Measurements from ENCODE around the gene PGM2. TPM values are rescaled to one million over a fixed set of nuclear protein-coding genes. Genes with fewer than 3 reads are reported as not detected.

The PGM2 gene
- total and polyA plus RNA-seq, 10 of the 15 experiments (the other 5 are each of a cell fraction or from before 2014, with no cell fraction given), result 11.9 to 41.7 (median 37.1) TPM

GRCh38 chr4:37835806-37836205 is 9.3 kb downstream of the PGM2 start (continued):
- TF ChIP-seq, protein P1, sequence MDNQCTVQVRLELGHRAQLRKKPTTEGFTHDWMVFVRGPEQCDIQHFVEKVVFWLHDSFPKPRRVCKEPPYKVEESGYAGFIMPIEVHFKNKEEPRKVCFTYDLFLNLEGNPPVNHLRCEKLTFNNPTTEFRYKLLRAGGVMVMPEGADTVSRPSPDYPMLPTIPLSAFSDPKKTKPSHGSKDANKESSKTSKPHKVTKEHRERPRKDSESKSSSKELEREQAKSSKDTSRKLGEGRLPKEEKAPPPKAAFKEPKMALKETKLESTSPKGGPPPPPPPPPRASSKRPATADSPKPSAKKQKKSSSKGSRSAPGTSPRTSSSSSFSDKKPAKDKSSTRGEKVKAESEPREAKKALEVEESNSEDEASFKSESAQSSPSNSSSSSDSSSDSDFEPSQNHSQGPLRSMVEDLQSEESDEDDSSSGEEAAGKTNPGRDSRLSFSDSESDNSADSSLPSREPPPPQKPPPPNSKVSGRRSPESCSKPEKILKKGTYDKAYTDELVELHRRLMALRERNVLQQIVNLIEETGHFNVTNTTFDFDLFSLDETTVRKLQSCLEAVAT (IDR thresholded peaks at IDR 0.05), result no peak
- TF ChIP-seq TCF3 (IDR thresholded peaks at IDR 0.05; ENCODE audit: borderline replicate concordance, insufficient read depth, low read depth, low read length) (no peak), HDAC6 (IDR thresholded peaks at IDR 0.05; ENCODE audit: unreplicated experiment) (no peak), WRNIP1 (IDR thresholded peaks at IDR 0.05; ENCODE audit: borderline replicate concordance, low read depth, low read length) (no peak), BCLAF1 (IDR thresholded peaks at IDR 0.05) (no peak), NR2F1 (conservative IDR thresholded peaks at IDR 0.05) (no peak), EGR1 (IDR thresholded peaks at IDR 0.05; ENCODE audit: borderline replicate concordance in 1 of 2, low read depth in 2 of 2, low read length in 2 of 2) (no peak), JUNB (IDR thresholded peaks at IDR 0.05) (no peak), ZZZ3 (IDR thresholded peaks at IDR 0.05; ENCODE audit: control insufficient read depth, insufficient read length, low read depth) (no peak), RUNX3 (IDR thresholded peaks at IDR 0.05; ENCODE audit: low read length) (no peak), NFYB (IDR thresholded peaks at IDR 0.05; ENCODE audit: insufficient read depth, low read depth, low read length) (no peak)
- TF ChIP-seq, protein P2, sequence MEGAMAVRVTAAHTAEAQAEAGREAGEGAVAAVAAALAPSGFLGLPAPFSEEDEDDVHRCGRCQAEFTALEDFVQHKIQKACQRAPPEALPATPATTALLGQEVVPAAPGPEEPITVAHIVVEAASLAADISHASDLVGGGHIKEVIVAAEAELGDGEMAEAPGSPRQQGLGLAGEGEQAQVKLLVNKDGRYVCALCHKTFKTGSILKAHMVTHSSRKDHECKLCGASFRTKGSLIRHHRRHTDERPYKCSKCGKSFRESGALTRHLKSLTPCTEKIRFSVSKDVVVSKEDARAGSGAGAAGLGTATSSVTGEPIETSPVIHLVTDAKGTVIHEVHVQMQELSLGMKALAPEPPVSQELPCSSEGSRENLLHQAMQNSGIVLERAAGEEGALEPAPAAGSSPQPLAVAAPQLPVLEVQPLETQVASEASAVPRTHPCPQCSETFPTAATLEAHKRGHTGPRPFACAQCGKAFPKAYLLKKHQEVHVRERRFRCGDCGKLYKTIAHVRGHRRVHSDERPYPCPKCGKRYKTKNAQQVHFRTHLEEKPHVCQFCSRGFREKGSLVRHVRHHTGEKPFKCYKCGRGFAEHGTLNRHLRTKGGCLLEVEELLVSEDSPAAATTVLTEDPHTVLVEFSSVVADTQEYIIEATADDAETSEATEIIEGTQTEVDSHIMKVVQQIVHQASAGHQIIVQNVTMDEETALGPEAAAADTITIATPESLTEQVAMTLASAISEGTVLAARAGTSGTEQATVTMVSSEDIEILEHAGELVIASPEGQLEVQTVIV (IDR thresholded peaks at IDR 0.05; ENCODE audit: borderline replicate concordance, partially characterized antibody), result no peak
- TF ChIP-seq, protein P3, sequence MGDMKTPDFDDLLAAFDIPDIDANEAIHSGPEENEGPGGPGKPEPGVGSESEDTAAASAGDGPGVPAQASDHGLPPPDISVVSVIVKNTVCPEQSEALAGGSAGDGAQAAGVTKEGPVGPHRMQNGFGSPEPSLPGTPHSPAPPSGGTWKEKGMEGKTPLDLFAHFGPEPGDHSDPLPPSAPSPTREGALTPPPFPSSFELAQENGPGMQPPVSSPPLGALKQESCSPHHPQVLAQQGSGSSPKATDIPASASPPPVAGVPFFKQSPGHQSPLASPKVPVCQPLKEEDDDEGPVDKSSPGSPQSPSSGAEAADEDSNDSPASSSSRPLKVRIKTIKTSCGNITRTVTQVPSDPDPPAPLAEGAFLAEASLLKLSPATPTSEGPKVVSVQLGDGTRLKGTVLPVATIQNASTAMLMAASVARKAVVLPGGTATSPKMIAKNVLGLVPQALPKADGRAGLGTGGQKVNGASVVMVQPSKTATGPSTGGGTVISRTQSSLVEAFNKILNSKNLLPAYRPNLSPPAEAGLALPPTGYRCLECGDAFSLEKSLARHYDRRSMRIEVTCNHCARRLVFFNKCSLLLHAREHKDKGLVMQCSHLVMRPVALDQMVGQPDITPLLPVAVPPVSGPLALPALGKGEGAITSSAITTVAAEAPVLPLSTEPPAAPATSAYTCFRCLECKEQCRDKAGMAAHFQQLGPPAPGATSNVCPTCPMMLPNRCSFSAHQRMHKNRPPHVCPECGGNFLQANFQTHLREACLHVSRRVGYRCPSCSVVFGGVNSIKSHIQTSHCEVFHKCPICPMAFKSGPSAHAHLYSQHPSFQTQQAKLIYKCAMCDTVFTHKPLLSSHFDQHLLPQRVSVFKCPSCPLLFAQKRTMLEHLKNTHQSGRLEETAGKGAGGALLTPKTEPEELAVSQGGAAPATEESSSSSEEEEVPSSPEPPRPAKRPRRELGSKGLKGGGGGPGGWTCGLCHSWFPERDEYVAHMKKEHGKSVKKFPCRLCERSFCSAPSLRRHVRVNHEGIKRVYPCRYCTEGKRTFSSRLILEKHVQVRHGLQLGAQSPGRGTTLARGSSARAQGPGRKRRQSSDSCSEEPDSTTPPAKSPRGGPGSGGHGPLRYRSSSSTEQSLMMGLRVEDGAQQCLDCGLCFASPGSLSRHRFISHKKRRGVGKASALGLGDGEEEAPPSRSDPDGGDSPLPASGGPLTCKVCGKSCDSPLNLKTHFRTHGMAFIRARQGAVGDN (IDR thresholded peaks at IDR 0.05), result no peak
